MM.1S (cell line): Measurements from ENCODE around the gene TSPAN7.

Source experiments
- EZH2 ChIP-seq: fragments of 300-600 bp; sonication (generic); optimal IDR thresholded peaks from 2 replicates; pipeline ENCODE3; 2017; ENCODE audit warnings: low read depth, mild to moderate bottlenecking, antibody characterized with exemption, low read length, mixed read lengths
- TF ChIP-seq, protein P1 (sequence below): fragments of 300-600 bp; sonication (generic); IDR thresholded peaks from 2 replicates; pipeline ENCODE4 v1.5.1; 2016; ENCODE audit warnings: antibody characterized with exemption, low read length, mixed read lengths

DNA sequence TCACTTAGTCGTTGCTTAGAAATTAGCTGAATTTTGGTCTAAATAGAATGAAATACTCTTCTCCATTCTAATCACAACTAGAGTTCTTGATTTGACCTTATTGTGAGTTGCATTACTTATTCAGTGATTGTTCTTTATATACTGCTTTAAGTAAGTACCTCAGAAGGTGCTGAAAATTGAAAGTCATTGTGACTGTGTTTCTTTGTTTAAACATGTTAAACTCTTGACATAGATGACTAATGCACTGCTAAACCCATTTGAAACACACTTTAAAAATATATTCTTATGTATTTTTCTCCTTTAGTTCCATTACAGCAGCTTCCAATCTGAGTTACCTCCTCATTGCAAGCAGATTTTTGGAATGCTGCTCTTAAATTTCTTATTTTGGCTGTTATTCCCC lies 9.1 kb downstream of the TSPAN7 start:
- TF ChIP-seq, protein P1, sequence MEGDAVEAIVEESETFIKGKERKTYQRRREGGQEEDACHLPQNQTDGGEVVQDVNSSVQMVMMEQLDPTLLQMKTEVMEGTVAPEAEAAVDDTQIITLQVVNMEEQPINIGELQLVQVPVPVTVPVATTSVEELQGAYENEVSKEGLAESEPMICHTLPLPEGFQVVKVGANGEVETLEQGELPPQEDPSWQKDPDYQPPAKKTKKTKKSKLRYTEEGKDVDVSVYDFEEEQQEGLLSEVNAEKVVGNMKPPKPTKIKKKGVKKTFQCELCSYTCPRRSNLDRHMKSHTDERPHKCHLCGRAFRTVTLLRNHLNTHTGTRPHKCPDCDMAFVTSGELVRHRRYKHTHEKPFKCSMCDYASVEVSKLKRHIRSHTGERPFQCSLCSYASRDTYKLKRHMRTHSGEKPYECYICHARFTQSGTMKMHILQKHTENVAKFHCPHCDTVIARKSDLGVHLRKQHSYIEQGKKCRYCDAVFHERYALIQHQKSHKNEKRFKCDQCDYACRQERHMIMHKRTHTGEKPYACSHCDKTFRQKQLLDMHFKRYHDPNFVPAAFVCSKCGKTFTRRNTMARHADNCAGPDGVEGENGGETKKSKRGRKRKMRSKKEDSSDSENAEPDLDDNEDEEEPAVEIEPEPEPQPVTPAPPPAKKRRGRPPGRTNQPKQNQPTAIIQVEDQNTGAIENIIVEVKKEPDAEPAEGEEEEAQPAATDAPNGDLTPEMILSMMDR = no peak
- no peak for TF ChIP-seq EZH2
